ENCODE measurements around the gene SELPLG. TPM values are rescaled to one million over a fixed set of nuclear protein-coding genes. Genes with fewer than 3 reads are reported as not detected.

The SELPLG gene
- total and polyA plus RNA-seq, 10 donors: 23.6 to 220 (median 72.4) TPM

DNA sequence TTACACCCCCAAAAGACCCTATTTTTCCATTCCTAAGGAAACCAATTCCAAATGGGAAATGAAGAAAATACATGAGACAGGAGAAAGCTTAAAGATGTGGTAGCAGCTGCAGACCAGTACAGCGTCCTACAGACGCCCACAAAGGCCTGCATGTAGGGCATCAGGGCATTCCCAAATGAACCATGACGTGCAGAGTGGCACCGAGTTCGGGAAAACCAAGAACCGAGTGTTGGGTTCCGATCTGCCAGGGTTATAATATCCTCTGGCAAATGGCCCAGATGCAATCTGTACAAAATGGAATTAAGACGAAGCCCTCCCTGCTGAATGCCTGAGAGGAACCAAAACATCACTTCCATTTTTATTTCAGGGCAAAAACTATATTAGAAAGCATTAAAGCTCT, 34.4 kb upstream of the SELPLG start:
- no peak for TF ChIP-seq POLR2A (IDR thresholded peaks at IDR 0.05)
- TF ChIP-seq, protein P1, sequence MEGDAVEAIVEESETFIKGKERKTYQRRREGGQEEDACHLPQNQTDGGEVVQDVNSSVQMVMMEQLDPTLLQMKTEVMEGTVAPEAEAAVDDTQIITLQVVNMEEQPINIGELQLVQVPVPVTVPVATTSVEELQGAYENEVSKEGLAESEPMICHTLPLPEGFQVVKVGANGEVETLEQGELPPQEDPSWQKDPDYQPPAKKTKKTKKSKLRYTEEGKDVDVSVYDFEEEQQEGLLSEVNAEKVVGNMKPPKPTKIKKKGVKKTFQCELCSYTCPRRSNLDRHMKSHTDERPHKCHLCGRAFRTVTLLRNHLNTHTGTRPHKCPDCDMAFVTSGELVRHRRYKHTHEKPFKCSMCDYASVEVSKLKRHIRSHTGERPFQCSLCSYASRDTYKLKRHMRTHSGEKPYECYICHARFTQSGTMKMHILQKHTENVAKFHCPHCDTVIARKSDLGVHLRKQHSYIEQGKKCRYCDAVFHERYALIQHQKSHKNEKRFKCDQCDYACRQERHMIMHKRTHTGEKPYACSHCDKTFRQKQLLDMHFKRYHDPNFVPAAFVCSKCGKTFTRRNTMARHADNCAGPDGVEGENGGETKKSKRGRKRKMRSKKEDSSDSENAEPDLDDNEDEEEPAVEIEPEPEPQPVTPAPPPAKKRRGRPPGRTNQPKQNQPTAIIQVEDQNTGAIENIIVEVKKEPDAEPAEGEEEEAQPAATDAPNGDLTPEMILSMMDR (IDR thresholded peaks at IDR 0.05 in 8 of 11, conservative IDR thresholded peaks at IDR 0.05 in 3 of 11): no peak
- TF ChIP-seq POLR2AphosphoS5 (IDR thresholded peaks at IDR 0.05): no peak
- 68 to 87% (median 79%) methylated on average over 8 of the region's 8 CpGs for WGBS, 5 donors
- intact Hi-C loops (cut with DNase I; ENCODE audit: low total_unique reads): loop anchor here (5.0 to 10.0 kb wide), 4 partner anchors 67 to 427 kb away; partner anchors contain the start of genes ALKBH2, CORO1C, ISCU and SART3
- no peak for DNase-seq
- no peaks in the 10 kb centered on the region for H3K9me3 ChIP-seq
- H3K27me3 ChIP-seq (replicated peaks in 1 of 7): no peaks in the 10 kb centered on the region
- peak overlapping the region in 6 of 8 donors; percentile 10 to 90 (median 86) for H3K27ac ChIP-seq
- no peak overlapping the region for H3K4me3 ChIP-seq
- peaks cover 35 to 61% (median 57%) of the 10 kb centered on the region in 6 donors for H3K4me1 ChIP-seq
- H3K36me3 ChIP-seq: peaks cover 0 to 9% (median 0%) of the 10 kb centered on the region in 6 donors

DNA sequence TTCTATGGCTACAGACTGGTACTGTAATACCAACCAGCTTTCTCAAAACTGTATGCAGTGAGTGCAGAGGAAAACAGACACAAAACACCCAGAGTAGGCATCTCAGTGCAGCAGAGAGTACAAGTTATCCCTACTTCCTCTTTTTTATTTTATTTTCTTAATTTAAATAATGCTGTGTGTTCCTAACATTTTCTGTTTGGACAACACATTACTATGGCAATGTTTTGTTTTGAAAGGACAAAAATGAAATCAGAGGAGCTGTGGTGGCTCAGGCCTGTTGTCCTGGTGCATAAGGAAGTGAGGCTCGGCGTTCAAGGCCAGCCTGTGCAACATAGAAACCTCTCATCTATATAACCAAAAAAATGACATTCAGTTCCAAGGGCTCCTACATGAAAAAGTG, 33.7 kb upstream of the SELPLG start:
- Histone ChIP-seq H3K27ac (peak overlapping the region in 7 of 8 donors; percentile 47 to 90 (median 85)), H3K4me1 (peaks cover 35 to 65% (median 58%) of the 10 kb centered on the region in 6 donors), H3K36me3 (peaks cover 0 to 2% (median 0%) of the 10 kb centered on the region in 6 donors), H3K27me3 (replicated peaks in 1 of 7) (no peaks in the 10 kb centered on the region), H3K9me3 (no peaks in the 10 kb centered on the region), H3K4me3 (no peak overlapping the region)
- WGBS, 5 donors: 24 to 49% (median 33%) methylated on average over 2 of the region's 2 CpGs
- intact Hi-C loops (cut with DNase I; ENCODE audit: low total_unique reads): loop anchor here (5.0 to 10.0 kb wide), 4 partner anchors 67 to 427 kb away; partner anchors contain the start of genes ALKBH2, CORO1C, ISCU and SART3
- no peak for TF ChIP-seq POLR2A (IDR thresholded peaks at IDR 0.05)
- TF ChIP-seq POLR2AphosphoS5 (IDR thresholded peaks at IDR 0.05): no peak
- TF ChIP-seq, protein P1 (IDR thresholded peaks at IDR 0.05 in 8 of 11, conservative IDR thresholded peaks at IDR 0.05 in 3 of 11): no peak
- DNase-seq: no peak

DNA sequence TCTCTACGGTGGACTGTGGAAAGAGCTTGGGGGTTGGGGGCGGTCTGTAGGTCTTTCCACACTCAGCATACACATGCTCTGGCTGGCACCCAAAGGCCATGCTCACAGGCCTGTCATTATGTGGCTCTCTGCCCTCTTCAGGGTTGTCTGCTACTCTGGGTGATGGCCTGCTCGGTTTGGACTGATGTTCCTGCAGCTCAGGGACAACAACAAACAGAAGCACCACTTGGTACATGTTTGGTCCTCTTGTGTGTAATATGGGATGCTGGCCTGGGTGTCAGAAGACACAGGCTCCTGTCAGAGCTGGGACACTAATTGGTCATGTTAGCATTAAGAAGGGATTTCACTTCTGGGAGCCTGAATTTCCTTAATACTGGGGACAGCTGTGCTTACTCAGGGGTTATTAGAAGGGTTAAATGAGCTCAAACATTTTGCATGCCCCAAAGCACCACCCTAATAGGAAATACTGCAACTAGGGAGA, 32.7 kb upstream of the SELPLG start:
- intact Hi-C loops (cut with DNase I; ENCODE audit: low total_unique reads): loop anchor here (5.0 to 10.0 kb wide), 4 partner anchors 68 to 428 kb away; partner anchors contain the start of genes ALKBH2, CORO1C, ISCU and SART3
- H3K36me3 ChIP-seq: peaks cover 0 to 6% (median 0%) of the 10 kb centered on the region in 6 donors
- H3K9me3 ChIP-seq: no peaks in the 10 kb centered on the region
- WGBS, 5 donors: 50 to 73% (median 56%) methylated on average over 3 of the region's 3 CpGs
- H3K4me3 ChIP-seq: no peak overlapping the region
- H3K4me1 ChIP-seq: peaks cover 35 to 65% (median 58%) of the 10 kb centered on the region in 6 donors
- TF ChIP-seq, protein P1 (IDR thresholded peaks at IDR 0.05 in 8 of 11, conservative IDR thresholded peaks at IDR 0.05 in 3 of 11): no peak
- peak in 2 of 3 donors; percentile 9 to 27 for TF ChIP-seq POLR2AphosphoS5 (IDR thresholded peaks at IDR 0.05)
- H3K27ac ChIP-seq: peak overlapping the region in 7 of 8 donors; percentile 47 to 90 (median 85)
- DNase-seq: peak; percentile 69
- H3K27me3 ChIP-seq (replicated peaks in 1 of 7): no peaks in the 10 kb centered on the region

DNA sequence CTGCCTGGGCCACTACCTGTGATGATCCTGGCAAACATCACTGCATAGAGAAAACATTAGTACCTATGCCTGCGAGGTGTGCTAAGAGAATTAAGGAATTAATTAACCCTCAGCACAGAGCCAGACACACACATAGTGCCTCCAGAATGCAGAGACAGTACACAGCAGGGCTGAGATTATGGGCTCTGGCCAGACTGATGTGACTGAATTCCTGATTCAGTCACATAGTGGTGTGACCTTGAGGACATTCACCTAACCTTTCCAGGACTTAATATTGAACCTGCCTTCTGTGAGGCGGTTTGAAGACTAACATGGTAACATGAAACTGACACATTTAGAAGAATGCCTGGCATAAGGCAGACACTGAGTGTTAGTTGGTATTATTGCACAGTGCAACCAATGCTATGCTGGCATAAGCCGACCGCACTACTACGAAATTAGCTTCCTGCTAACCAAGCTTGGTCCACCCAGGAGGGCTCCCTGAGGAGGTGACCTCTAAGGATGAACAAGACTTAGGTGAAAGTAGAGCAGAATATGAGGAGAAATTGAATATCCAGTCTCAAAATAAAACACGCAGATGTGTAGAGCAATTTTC, 32.0 kb upstream of the SELPLG start:
- WGBS, 5 donors: 68 to 91% (median 78%) methylated on average over 6 of the region's 6 CpGs
- TF ChIP-seq POLR2AphosphoS5 (IDR thresholded peaks at IDR 0.05): no peak
- TF ChIP-seq, protein P1 (IDR thresholded peaks at IDR 0.05 in 8 of 11, conservative IDR thresholded peaks at IDR 0.05 in 3 of 11): no peak
- TF ChIP-seq POLR2A (IDR thresholded peaks at IDR 0.05): no peak
- H3K4me3 ChIP-seq: no peak overlapping the region
- no peaks in the 10 kb centered on the region for H3K27me3 ChIP-seq (replicated peaks in 1 of 7)
- H3K27ac ChIP-seq: peak overlapping the region in 7 of 8 donors; percentile 83 to 90 (median 88)
- H3K9me3 ChIP-seq: no peaks in the 10 kb centered on the region
- intact Hi-C loops (cut with DNase I; ENCODE audit: low total_unique reads): loop anchor here (5.0 to 10.0 kb wide), 4 partner anchors 69 to 429 kb away; partner anchors contain the start of genes ALKBH2, CORO1C, ISCU and SART3
- no peak for DNase-seq
- peaks cover 35 to 65% (median 58%) of the 10 kb centered on the region in 6 donors for H3K4me1 ChIP-seq
- H3K36me3 ChIP-seq: peaks cover 0 to 7% (median 0%) of the 10 kb centered on the region in 6 donors

Measured in spleen (tissue), 11 donors.